Prostate gland (tissue), 2 donors: ENCODE results near the gene FES. TPM values are rescaled to one million over a fixed set of nuclear protein-coding genes. Genes with fewer than 3 reads are reported as not detected.

ENCODE experiments used
- DNase-seq: peaks from one replicate; pipeline ENCODE4 v3.0.0-alpha.2; 2019; ENCODE audit warnings: low spot score
- H3K27ac ChIP-seq, 2 donors: fragments of 200-600 bp; sonication (generic); 2 replicates each; pipeline ENCODE4 v1.5.1; 2017 to 2019
- H3K27me3 ChIP-seq: fragments of 200-600 bp; sonication (generic); replicated peaks from 2 replicates; pipeline ENCODE4 v1.5.1; 2019; ENCODE audit not compliant: insufficient read depth
- H3K36me3 ChIP-seq, 2 donors: fragments of 200-600 bp; sonication (generic); 1 replicate in 1 of 2; 2 replicates in 1 of 2; pipeline versions ENCODE4 v1.5.1 to v1.8.1; 2017 to 2019
- H3K4me1 ChIP-seq: fragments of 200-600 bp; sonication (generic); replicated peaks from 2 replicates; pipeline ENCODE4 v1.5.1; 2019
- H3K4me3 ChIP-seq, 2 donors: fragments of 200-600 bp; sonication (generic); 2 replicates each; pipeline ENCODE4 v1.5.1; 2017 to 2019
- H3K9me3 ChIP-seq: fragments of 200-600 bp; sonication (generic); 2 replicates; pipeline ENCODE4 v1.5.1; 2017
- POLR2A ChIP-seq: fragments of 450-650 bp; IDR thresholded peaks from one replicate; pipeline ENCODE4 v1.6.1; 2016; ENCODE audit warnings: antibody characterized with exemption, mild to moderate bottlenecking
- POLR2AphosphoS5 ChIP-seq: sonication (generic); formaldehyde crosslinking; IDR thresholded peaks from one replicate; pipeline ENCODE4 v1.6.1; 2017; ENCODE audit warnings: antibody characterized with exemption
- WGBS: methylation state at CpG from one replicate; pipeline ENCODE4 v1.1.5; 2018; 5-methylcytosine and 5-hydroxymethylcytosine counted together
- intact Hi-C: fragments of 100-400 bp; cut with DNase I; formaldehyde crosslinking; loops from one replicate; pipeline ENCODE4 v1.14.2; 2022
- total RNA-seq, 2 donors: library from RNA; depleted of rRNA; stranded (reverse); fragments of >200 nt; gene quantifications; one replicate each; pipeline ENCODE4 v1.1.0, GENCODE V29; 2016
- TF ChIP-seq, protein P1 (sequence below), 4 experiments: fragments of 200-600 bp in 2 of 4; fragments of 450-650 bp in 2 of 4; sonication (generic) in 2 of 4; IDR thresholded peaks; 1 replicate in 3 of 4; 2 replicates in 1 of 4; pipeline ENCODE4 v1.5.1; 2016 to 2019; ENCODE audit warnings: antibody characterized with exemption in 4 of 4, mild to moderate bottlenecking in 2 of 4, moderate library complexity in 2 of 4

Gene FES
- total RNA-seq, 2 donors from 2014 or later, result 22.8 to 33.9 TPM

DNA sequence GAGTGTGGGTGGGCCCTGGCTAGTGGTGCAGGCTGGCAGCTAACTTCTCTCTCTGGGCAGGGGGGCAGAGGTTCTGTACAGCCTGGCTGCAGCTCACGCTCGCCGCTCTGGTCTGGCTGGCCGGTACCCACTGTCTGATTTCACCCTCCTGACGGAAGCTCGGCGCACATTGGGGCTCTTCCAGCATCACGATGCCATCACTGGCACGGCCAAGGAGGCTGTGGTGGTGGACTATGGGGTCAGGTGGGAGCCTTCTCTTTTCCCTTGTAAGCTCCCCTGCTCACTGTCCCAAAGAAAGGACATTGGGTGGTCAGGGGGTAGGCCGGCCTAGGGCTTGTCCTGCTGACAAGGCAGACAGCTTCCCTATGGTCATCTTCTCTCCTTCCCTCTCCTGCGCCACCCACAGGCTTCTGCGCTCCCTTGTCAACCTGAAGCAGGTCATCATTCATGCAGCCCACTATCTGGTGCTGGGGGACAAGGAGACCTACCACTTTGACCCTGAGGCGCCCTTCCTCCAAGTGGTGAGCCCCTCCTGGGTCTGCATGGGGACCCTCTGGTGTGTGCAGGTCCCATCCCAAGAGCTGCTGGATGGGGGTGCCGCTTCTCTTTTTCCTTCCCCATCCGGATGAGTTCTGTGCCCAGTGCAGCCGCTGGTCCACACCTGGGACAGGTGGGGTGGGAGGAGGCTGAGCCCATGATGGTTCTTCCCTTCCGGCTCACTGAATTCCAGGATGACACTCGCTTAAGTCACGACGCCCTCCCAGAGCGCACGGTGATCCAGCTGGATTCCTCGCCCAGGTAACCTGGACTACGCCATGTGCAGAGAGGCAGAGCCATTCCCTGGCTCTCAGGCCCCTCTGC, 26.4 kb downstream of the FES start:
- intact Hi-C loops, result no loop called here
- 94% methylated on average over 24 of the region's 24 CpGs for whole genome bisulfite sequencing
- H3K27ac ChIP-seq, result no peak overlapping the region
- H3K9me3 ChIP-seq, result no peaks in the 10 kb centered on the region
- no peak for DNase-seq
- TF ChIP-seq, protein P1, sequence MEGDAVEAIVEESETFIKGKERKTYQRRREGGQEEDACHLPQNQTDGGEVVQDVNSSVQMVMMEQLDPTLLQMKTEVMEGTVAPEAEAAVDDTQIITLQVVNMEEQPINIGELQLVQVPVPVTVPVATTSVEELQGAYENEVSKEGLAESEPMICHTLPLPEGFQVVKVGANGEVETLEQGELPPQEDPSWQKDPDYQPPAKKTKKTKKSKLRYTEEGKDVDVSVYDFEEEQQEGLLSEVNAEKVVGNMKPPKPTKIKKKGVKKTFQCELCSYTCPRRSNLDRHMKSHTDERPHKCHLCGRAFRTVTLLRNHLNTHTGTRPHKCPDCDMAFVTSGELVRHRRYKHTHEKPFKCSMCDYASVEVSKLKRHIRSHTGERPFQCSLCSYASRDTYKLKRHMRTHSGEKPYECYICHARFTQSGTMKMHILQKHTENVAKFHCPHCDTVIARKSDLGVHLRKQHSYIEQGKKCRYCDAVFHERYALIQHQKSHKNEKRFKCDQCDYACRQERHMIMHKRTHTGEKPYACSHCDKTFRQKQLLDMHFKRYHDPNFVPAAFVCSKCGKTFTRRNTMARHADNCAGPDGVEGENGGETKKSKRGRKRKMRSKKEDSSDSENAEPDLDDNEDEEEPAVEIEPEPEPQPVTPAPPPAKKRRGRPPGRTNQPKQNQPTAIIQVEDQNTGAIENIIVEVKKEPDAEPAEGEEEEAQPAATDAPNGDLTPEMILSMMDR (IDR thresholded peaks at IDR 0.05), result no peak
- TF ChIP-seq POLR2A, result no peak
- no peak for TF ChIP-seq POLR2AphosphoS5
- peaks cover 32 to 42% of the 10 kb centered on the region in 2 donors for H3K36me3 ChIP-seq
- no peaks in the 10 kb centered on the region for H3K4me1 ChIP-seq
- no peaks in the 10 kb centered on the region for H3K27me3 ChIP-seq
- no peak overlapping the region for H3K4me3 ChIP-seq

DNA sequence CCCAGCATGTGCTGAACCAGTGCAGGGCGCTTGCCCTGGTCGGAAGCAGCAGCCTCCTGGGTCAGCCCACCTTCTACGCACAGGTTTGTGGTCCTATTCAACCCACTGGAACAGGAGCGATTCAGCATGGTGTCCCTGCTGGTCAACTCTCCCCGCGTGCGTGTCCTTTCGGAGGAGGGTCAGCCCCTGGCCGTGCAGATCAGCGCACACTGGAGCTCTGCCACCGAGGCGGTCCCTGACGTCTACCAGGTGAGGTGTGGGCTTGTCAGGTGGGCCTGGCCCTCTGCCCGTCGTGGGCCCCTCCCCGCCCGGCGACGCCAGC, 27.0 kb downstream of the FES start:
- no peaks in the 10 kb centered on the region for H3K9me3 ChIP-seq
- DNase-seq, result no peak
- peaks cover 32 to 48% of the 10 kb centered on the region in 2 donors for H3K36me3 ChIP-seq
- no peak overlapping the region for H3K27ac ChIP-seq
- 88% methylated on average over 19 of the region's 19 CpGs for WGBS
- TF ChIP-seq, protein P1 (IDR thresholded peaks at IDR 0.05), result no peak
- no peak for TF ChIP-seq POLR2AphosphoS5
- TF ChIP-seq POLR2A, result no peak
- no peaks in the 10 kb centered on the region for H3K27me3 ChIP-seq
- no peak overlapping the region for H3K4me3 ChIP-seq
- no peaks in the 10 kb centered on the region for H3K4me1 ChIP-seq
- intact Hi-C loops, result no loop called here

DNA sequence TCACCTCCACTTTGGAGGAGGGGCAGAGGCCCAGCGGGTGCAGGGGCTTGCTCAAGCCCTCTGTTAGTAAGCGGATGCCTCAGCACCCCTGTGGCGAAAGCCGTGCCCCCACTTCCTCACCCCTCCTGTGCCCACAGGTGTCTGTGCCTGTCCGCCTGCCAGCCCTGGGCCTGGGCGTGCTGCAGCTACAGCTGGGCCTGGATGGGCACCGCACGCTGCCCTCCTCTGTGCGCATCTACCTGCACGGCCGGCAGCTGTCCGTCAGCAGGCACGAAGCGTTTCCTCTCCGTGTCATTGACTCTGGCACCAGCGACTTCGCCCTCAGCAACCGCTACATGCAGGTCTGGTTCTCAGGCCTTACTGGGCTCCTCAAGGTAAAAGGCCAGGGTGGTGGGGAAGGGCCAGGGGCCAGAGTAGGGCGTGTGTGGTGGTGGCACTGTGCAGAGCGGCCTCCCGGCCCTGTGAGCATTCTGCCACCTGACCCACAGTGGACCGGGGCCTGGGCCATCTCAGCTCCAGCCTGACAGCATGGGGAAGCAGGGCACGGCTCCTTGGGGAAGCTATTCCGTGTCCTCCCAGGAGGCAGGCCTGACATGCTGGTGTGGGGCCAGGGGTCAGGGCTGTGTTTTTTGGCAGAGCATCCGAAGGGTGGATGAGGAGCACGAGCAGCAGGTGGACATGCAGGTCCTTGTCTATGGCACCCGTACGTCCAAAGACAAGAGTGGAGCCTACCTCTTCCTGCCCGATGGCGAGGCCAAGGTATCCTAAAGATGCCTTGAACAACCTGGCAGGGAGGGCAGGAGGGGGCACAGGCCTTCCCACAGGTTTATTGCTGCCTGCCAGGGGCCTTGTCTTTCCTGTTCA, 27.8 kb downstream of the FES start:
- intact Hi-C loops, result no loop called here
- peaks cover 25 to 53% of the 10 kb centered on the region in 2 donors for H3K36me3 ChIP-seq

DNA sequence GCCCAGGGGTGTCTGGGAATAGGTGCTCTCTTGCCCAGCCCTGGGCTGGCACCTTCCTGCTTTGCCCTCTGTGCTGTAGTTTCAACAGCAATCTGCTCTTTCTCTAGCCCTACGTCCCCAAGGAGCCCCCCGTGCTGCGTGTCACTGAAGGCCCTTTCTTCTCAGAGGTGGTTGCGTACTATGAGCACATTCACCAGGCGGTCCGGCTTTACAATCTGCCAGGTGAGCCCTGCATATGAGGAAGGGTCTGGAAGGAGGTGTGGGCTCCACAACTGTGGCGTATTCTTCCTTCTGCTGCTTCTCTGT, 28.4 kb downstream of the FES start:
- Histone ChIP-seq H3K4me3 (no peak overlapping the region), H3K4me1 (no peaks in the 10 kb centered on the region), H3K27me3 (no peaks in the 10 kb centered on the region), H3K36me3 (peaks cover 29 to 49% of the 10 kb centered on the region in 2 donors), H3K9me3 (no peaks in the 10 kb centered on the region), H3K27ac (no peak overlapping the region)
- no peak for TF ChIP-seq POLR2AphosphoS5
- no peak for TF ChIP-seq POLR2A
- TF ChIP-seq, protein P1 (IDR thresholded peaks at IDR 0.05), result no peak
- DNase-seq, result no peak
- 96% methylated on average over 7 of the region's 7 CpGs for WGBS
- intact Hi-C loops, result no loop called here

More for the DNA sequence above, 27.8 kb downstream of the FES start:
- no peak overlapping the region for H3K4me3 ChIP-seq
- H3K27ac ChIP-seq, result no peak overlapping the region
- no peaks in the 10 kb centered on the region for H3K9me3 ChIP-seq
- no peaks in the 10 kb centered on the region for H3K27me3 ChIP-seq
- H3K4me1 ChIP-seq, result no peaks in the 10 kb centered on the region
- TF ChIP-seq, protein P1 (IDR thresholded peaks at IDR 0.05), result no peak
- TF ChIP-seq POLR2AphosphoS5 (no peak), POLR2A (no peak)
- no peak for DNase-seq
- 91% methylated on average over 30 of the region's 30 CpGs for WGBS
